Peyer's patch (tissue), 4 donors: Measurements from ENCODE around the gene FILIP1. TPM values are rescaled to one million over a fixed set of nuclear protein-coding genes. Genes with fewer than 3 reads are reported as not detected.

Experiments
- DNase-seq, 3 donors: peaks; one replicate each; pipeline ENCODE4 v3.0.0-alpha.2; 2017 to 2019
- H3K27ac ChIP-seq, 4 donors: fragments of 200-600 bp; sonication (generic); one replicate each; pipeline ENCODE4 v1.5.1; 2016 to 2019
- H3K27me3 ChIP-seq, 2 donors: fragments of 200-600 bp; sonication (generic); one replicate each; pipeline ENCODE4 v1.5.1; 2019
- H3K36me3 ChIP-seq, 3 donors: fragments of 200-600 bp; sonication (generic); one replicate each; pipeline ENCODE4 v1.5.1; 2016 to 2019
- H3K4me1 ChIP-seq, 4 donors: fragments of 200-600 bp; sonication (generic); one replicate each; pipeline ENCODE4 v1.5.1; 2016 to 2019
- H3K4me3 ChIP-seq, 4 donors: fragments of 200-600 bp; sonication (generic); 1 replicate in 3 of 4; 2 replicates in 1 of 4; pipeline ENCODE4 v1.5.1; 2016 to 2019; ENCODE audit warnings: mild to moderate bottlenecking in 1 of 4
- H3K9me3 ChIP-seq, 4 donors: fragments of 200-600 bp; sonication (generic); one replicate each; pipeline ENCODE4 v1.5.1; 2016 to 2019; ENCODE audit warnings: mild to moderate bottlenecking in 1 of 4
- POLR2A ChIP-seq, 2 donors: fragments of 450-650 bp; IDR thresholded peaks; one replicate each; pipeline ENCODE4 v1.5.1; 2017; ENCODE audit warnings: antibody characterized with exemption in 2 of 2, mild to moderate bottlenecking in 2 of 2, moderate library complexity in 2 of 2
- total RNA-seq, 4 donors: library from RNA; depleted of rRNA; stranded (reverse); fragments of >200 nt; gene quantifications; one replicate each; pipeline ENCODE4 v1.1.0, GENCODE V29; 2016
- TF ChIP-seq, protein P1 (sequence below), 6 experiments: fragments of 450-650 bp in 4 of 6; fragments of 200-600 bp in 2 of 6; sonication (generic) in 1 of 6; IDR thresholded peaks; one replicate each; pipeline ENCODE4 v1.5.1; 2017 to 2019; ENCODE audit warnings: antibody characterized with exemption in 6 of 6, mild to moderate bottlenecking in 3 of 6, moderate library complexity in 1 of 6

FILIP1 gene
- total RNA-seq, 4 donors from 2014 or later, result 1.1 to 7.4 (median 4.0) TPM

DNA sequence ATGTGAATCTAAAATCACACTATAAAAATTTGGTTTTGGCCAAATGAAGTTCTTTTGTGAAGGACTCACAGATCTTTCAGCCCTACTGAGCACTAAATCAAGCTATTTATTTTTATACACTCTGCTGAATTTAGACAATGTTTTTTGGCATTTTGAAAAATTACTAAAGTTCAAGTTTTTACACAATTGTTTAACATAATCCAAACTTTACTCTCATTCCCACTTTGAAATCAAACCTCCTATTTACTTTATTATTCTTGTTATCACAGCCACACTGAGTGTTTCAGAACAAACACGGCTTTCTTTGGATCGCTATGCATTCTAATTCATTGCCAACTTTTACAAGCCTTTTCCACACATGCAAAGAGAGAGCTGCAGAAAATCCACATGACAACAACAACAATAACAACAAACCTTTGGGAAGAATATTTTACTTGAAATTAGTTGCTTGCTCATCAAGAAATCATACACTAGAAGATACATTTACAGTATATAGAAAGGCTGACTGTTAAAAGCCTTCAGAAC, 159.9 kb downstream of the FILIP1 start:
- no peaks in the 10 kb centered on the region for H3K9me3 ChIP-seq
- DNase-seq, result no peak
- H3K4me3 ChIP-seq, result no peak overlapping the region
- H3K36me3 ChIP-seq, result no peaks in the 10 kb centered on the region
- TF ChIP-seq, protein P1, sequence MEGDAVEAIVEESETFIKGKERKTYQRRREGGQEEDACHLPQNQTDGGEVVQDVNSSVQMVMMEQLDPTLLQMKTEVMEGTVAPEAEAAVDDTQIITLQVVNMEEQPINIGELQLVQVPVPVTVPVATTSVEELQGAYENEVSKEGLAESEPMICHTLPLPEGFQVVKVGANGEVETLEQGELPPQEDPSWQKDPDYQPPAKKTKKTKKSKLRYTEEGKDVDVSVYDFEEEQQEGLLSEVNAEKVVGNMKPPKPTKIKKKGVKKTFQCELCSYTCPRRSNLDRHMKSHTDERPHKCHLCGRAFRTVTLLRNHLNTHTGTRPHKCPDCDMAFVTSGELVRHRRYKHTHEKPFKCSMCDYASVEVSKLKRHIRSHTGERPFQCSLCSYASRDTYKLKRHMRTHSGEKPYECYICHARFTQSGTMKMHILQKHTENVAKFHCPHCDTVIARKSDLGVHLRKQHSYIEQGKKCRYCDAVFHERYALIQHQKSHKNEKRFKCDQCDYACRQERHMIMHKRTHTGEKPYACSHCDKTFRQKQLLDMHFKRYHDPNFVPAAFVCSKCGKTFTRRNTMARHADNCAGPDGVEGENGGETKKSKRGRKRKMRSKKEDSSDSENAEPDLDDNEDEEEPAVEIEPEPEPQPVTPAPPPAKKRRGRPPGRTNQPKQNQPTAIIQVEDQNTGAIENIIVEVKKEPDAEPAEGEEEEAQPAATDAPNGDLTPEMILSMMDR (IDR thresholded peaks at IDR 0.05), result no peak
- TF ChIP-seq POLR2A (IDR thresholded peaks at IDR 0.05), result no peak
- peaks cover 0 to 8% (median 0%) of the 10 kb centered on the region in 4 donors for H3K4me1 ChIP-seq
- no peaks in the 10 kb centered on the region for H3K27me3 ChIP-seq
- peak overlapping the region in 1 of 4 donors; percentile 7 for H3K27ac ChIP-seq

DNA sequence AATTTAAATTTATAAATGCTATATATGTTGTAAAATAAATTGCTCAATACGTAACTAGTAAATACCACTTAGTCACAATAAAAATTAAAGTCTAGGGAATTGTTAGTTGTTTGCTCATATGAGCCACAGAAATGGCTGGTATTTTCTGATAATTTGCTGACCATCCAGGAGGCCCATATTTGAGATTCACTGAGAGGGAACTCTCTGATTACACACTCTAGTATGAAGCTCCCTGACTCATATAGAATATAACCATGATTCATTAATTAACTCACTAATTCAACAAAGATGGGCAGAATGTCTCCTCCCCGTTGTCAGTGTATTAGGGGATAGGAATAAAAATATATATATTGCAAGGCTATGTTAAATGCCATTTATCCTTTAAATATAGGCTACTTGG, 162.4 kb downstream of the FILIP1 start:
- DNase-seq, result no peak
- Histone ChIP-seq H3K9me3 (no peaks in the 10 kb centered on the region), H3K36me3 (no peaks in the 10 kb centered on the region), H3K27me3 (no peaks in the 10 kb centered on the region), H3K27ac (no peak overlapping the region), H3K4me3 (no peak overlapping the region), H3K4me1 (peaks cover 0 to 8% (median 0%) of the 10 kb centered on the region in 4 donors)
- no peak for TF ChIP-seq POLR2A (IDR thresholded peaks at IDR 0.05)
- TF ChIP-seq, protein P1 (IDR thresholded peaks at IDR 0.05), result no peak

DNA sequence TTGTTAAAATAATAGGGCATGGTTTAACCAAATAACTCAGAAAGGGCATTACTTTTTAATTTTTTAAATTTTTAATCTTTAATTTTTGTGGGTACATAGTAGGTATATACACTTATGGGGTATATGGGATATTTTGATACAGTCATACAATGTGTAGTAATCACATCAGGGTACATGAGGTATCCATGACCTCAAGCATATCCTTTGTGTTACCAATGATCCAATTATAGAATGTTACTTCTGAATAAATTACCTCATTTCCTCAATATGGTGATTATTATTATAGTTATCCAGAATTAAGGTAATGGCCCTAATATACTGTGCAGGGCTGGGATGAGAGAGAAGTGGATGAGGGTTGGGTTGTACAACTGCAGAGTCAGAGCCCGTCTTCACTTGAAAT, 163.9 kb downstream of the FILIP1 start:
- Histone ChIP-seq H3K9me3 (no peaks in the 10 kb centered on the region), H3K27ac (no peak overlapping the region), H3K4me3 (no peak overlapping the region), H3K36me3 (no peaks in the 10 kb centered on the region), H3K27me3 (no peaks in the 10 kb centered on the region), H3K4me1 (peaks cover 0 to under 1% (median 0%) of the 10 kb centered on the region in 4 donors)
- TF ChIP-seq, protein P1 (IDR thresholded peaks at IDR 0.05), result no peak
- TF ChIP-seq POLR2A (IDR thresholded peaks at IDR 0.05), result no peak
- no peak for DNase-seq

DNA sequence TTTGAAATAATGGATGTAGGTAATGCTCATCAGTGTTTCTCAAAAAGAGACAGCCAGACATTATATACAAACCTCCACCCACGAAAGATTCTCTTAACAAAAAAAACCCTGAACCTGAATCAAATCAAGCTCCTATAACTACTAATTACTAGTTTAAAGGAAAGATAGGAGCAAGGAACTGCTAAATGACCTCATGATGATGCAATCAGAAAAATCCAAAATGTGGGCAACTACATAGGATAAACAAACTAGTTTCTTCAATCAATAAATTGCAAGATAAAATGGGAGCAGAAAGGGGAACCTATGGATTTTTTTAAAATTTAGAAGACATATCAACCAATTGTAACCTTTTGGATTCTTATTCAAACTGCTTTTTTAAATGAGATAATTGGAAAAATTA, 165.8 kb downstream of the FILIP1 start:
- Histone ChIP-seq H3K4me3 (no peak overlapping the region), H3K27me3 (no peaks in the 10 kb centered on the region), H3K36me3 (no peaks in the 10 kb centered on the region), H3K27ac (no peak overlapping the region), H3K4me1 (no peaks in the 10 kb centered on the region), H3K9me3 (no peaks in the 10 kb centered on the region)
- TF ChIP-seq POLR2A (IDR thresholded peaks at IDR 0.05), result no peak
- TF ChIP-seq, protein P1 (IDR thresholded peaks at IDR 0.05), result no peak
- DNase-seq, result no peak

DNA sequence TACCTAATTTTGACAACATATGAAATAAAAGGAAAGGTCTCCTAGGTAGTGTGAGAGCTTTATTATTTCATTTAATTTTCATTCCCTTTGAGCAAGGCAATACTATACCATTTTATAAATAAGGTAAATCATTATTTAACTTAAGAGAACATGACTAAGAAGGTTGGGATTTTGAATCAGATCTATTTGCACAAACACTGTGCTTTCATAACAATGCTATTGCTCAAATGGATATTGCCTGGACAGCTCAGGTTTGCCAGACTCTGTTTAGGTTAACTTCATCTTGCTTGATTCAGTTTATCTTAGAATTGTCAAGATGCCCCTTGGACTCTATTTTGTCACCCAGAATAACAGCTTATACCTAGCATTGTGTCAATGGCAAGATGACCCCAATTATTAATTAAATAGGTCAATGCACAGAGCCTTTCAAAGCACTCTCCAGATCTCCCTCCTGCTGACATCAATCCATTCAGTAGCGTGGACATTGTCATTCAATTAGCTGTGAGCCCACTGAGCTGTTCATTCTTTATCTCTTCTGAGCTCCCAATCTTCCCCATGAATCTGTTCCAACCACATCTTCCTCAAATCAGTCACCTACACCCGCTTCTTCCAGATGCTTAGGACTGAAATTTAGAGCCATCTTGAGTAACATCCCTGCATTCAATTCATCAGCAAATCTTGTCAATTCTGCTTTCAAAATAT, 166.9 kb downstream of the FILIP1 start:
- Histone ChIP-seq H3K9me3 (no peaks in the 10 kb centered on the region), H3K27me3 (no peaks in the 10 kb centered on the region), H3K4me3 (no peak overlapping the region), H3K36me3 (no peaks in the 10 kb centered on the region), H3K4me1 (no peaks in the 10 kb centered on the region), H3K27ac (no peak overlapping the region)
- DNase-seq, result no peak
- no peak for TF ChIP-seq POLR2A (IDR thresholded peaks at IDR 0.05)
- TF ChIP-seq, protein P1 (IDR thresholded peaks at IDR 0.05), result no peak
